Measurements from ENCODE around the gene NUDT4.
"Not testable (repeated sequence)": the region's sequence is repeated elsewhere in the genome, so short reads cannot be mapped to it uniquely, and the experiment has no call there.

Gene NUDT4

GRCh38 chr12:93366422-93366821, 11.3 kb upstream of the NUDT4 start:
- no peak for DNase-seq (ENCODE audit: low read depth, low spot score)

- no peak for DNase-seq (ENCODE audit: low read depth, low spot score)
Observed at GRCh38 chr12:93368766-93369165, 9.0 kb upstream of the NUDT4 start.

- DNase-seq (ENCODE audit: low read depth, low spot score) = no peak
Observed at GRCh38 chr12:93369505-93369904, 8.2 kb upstream of the NUDT4 start.

GRCh38 chr12:93370947-93371346, 6.8 kb upstream of the NUDT4 start:
- DNase-seq (ENCODE audit: low read depth, low spot score) = no peak

GRCh38 chr12:93373961-93374656, 3.6 kb upstream of the NUDT4 start:
- no peak for DNase-seq (ENCODE audit: low read depth, low spot score)

- no peak for DNase-seq (ENCODE audit: low read depth, low spot score)
Observed at GRCh38 chr12:93375906-93376305, 1.8 kb upstream of the NUDT4 start.

- DNase-seq (ENCODE audit: low read depth, low spot score) = no peak
Observed at GRCh38 chr12:93376436-93377251, 1.1 kb upstream of the NUDT4 start.

- not testable (repeated sequence) for DNase-seq (ENCODE audit: low read depth, low spot score)
Observed at GRCh38 chr12:93378196-93378997, 672 bp downstream of the NUDT4 start.

GRCh38 chr12:93378998-93379325, 1.2 kb downstream of the NUDT4 start:
- no peak for DNase-seq (ENCODE audit: low read depth, low spot score)

GRCh38 chr12:93379326-93379980, 1.7 kb downstream of the NUDT4 start:
- DNase-seq (ENCODE audit: low read depth, low spot score) = no peak

GRCh38 chr12:93379981-93380361, 2.2 kb downstream of the NUDT4 start:
- no peak for DNase-seq (ENCODE audit: low read depth, low spot score)

GRCh38 chr12:93380480-93381121, 2.9 kb downstream of the NUDT4 start:
- DNase-seq (ENCODE audit: low read depth, low spot score) = no peak

GRCh38 chr12:93381161-93381975, 3.6 kb downstream of the NUDT4 start:
- DNase-seq (ENCODE audit: low read depth, low spot score) = no peak

GRCh38 chr12:93381976-93382437, 4.3 kb downstream of the NUDT4 start:
- DNase-seq (ENCODE audit: low read depth, low spot score) = not testable (repeated sequence)

GRCh38 chr12:93387780-93388179, 10.1 kb downstream of the NUDT4 start:
- no peak for DNase-seq (ENCODE audit: low read depth, low spot score)

GRCh38 chr12:93390031-93390430, 12.3 kb downstream of the NUDT4 start:
- DNase-seq (ENCODE audit: low read depth, low spot score) = no peak

- no peak for DNase-seq (ENCODE audit: low read depth, low spot score)
Observed at GRCh38 chr12:93390549-93391297, 13.0 kb downstream of the NUDT4 start.

- DNase-seq (ENCODE audit: low read depth, low spot score) = no peak
Observed at GRCh38 chr12:93393425-93393824, 15.7 kb downstream of the NUDT4 start.

- no peak for DNase-seq (ENCODE audit: low read depth, low spot score)
Observed at GRCh38 chr12:93397412-93397811, 19.7 kb downstream of the NUDT4 start.
